Measurements from ENCODE around the gene CRY1.
"Not testable (repeated sequence)": the region's sequence is repeated elsewhere in the genome, so short reads cannot be mapped to it uniquely, and the experiment has no call there.

The CRY1 gene

DNA sequence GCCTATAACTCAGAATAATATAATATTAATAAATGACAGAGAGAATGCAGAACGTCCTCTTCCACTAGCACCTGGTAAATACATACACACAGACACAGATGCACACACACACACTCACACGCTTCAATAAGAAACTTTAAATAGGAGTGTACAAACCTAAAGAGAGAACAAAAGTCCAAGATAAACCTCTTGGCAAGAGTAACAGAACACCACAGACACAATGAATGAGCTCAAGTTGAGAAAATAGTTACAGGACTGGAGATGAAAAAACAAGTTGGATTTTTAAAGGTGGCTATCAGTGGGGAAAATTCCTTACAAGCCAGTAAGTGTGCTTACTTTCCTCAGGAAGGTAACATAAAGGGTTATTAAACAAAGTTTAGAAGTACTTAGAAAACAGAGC is 35.2 kb downstream of the CRY1 start:
- no peak for DNase-seq

DNA sequence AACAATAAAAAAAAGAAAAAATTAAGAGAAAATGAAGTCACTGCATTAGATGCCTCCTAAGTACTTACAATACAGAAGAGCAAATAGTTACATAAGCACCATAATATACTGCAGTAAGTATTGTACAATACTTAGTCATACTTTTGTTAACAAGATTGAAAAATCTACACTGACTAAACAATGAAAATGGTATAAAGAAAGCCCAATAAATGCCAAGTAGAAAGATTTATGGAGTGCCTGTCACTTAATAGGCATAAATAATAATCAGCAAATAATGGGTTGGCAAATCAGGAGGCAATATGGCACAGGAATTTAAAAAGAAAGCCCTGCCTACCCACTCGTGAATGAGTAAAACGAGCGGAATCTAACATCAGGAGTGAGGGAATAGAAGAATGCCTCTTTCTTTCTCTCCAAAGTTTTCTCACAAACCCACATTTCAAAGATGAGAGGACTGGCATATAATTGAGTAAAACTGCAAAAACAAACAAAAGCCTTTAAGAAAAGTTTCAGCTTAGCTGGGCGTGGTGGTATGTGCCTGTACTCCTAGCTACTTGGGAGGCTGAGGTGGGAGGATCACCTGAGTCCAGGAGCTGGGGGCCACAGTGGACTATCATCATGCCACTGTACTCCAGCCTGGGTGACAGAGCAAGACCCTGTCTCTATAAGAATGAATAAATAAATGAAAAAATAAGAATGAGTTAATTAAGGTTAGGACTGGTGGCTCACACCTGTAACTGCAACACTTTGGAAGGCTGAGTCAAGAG is 36.1 kb downstream of the CRY1 start:
- no peak for DNase-seq

DNA sequence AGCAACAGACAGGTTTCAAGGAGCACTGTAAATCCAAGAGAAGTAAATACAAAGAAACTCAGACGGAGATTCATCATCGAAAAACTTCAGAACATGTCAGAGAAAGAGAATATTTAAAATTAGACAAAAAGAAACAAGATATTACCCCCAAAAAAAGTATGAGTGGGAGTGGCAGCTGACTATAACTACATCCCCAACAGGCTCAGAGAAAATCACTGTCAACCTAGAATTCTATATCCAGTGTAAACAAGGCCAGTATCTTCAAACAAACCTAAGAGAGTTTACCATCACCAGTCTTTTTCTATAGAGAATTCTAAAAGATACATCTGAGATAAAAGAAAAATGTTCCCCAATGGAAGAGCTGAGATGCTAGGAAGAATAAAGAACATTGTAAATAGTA is 39.6 kb downstream of the CRY1 start:
- no peak for DNase-seq

DNA sequence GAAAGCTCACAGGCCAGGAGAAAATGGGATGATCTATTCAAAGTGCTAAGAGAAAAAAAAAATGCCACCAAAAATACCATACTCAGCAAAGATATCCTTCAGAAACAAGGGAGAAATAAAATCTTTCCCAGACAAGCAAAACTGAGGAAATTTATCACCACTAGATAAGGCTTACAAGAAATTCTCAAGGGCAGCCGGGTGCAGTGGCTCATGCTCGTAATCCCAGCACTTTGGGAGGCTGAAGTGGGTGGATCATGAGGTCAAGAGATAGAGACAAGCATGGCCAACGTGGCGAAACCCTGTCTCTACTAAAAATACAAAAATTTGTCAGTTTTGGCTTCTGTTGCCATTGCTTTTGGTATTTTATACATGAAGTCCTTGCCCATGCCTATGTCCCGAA is 48.2 kb downstream of the CRY1 start:
- DNase-seq: no peak

DNA sequence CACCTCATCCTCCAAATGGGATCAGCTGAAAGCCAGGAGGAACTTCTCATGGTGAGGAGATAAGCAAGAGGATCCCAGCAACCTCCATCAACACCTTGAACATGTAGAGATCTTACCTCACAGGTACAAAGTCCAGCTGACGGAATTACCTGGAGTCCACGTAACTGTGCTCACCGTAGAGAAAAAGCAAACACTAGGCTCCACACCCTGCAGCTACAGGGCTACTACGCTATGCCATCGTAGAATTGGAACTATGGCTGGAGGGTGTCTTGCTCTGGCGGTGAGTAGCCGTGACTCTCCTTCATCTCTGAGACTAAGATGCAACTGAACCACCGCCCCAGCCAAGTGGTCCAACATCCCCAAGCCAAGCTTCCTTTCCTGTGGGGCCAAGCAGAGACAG is 50.5 kb downstream of the CRY1 start:
- no peak for DNase-seq

DNA sequence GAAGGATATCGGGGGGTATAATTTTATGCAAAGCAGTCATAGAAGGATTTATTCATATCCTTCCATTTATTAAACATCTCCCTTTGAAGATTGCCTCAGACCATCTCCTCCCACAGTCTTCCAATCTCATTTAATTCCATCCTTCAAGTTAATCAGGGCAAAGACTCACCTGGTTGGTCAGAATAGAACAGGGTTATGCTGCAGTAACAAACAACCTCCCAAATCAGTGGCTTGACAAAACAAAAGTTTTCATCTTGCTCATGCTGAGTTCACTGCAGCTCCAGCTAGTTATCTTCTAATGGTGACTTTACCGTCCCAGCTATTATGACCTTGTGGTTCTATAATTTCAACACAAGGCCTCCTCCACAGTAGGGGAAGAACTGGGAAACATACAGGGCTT is 57.6 kb downstream of the CRY1 start:
- DNase-seq: no peak

DNA sequence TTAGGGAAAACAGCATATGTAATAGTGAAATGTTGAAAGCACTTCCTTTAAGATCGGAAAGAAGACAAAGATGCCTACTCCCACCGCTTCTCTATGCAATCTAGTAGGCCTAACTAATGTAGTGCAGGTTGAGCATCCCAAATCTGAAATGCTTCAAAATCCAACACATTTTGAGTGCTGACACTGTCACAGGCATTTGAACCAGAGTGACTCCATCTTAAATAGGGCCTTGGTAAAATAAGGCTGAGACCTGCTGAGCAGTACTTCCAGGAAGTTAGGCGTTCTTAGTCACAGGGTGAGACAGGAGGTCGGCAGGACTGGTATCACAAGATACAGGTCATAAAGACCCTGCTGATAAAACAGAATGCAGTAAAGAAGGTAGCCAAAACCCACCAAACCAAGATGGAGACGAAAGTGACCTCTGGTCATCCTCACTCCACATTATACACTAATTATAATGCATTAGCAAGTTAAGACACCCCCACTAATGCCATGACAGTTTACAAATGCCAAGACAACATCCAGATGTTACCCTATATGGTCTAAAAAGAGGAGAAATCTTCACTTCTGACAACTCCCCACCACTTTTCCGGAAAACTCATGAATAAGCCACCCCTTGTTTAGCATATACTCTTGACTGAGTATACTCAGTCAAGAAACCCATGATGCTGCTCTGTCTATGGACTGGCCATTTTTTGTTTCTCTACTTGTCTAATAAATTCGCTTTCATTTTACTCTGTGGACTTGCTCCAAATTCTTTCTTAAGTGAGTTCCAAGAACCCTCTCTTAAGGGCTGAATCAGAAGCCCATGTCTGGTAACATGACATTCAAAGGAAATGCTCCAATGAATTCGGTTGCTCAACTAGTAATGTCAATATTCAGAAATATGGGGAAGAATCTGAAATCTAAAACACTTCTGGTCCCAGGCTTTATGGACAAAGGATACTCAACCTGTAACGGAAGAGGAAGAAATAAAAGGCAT is 59.3 kb downstream of the CRY1 start:
- DNase-seq: no peak

DNA sequence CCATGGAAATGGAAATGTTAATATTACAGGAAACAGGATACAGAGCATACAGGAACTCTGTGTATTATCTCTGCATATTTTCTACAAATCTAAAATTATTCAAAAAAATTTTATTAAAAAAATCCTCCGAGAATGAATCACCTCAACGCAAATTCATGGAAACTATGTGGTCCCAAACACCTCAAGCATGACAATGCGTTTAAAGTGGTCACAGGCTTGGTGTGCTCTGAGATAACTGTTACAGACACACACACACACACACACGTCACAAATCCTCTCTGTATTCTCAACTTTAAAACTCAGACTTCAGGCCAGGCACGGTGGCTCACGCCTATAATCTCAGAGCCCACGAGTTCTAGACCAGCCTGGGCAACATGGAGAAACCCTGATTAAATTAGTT is 61.1 kb downstream of the CRY1 start:
- no peak for DNase-seq

DNA sequence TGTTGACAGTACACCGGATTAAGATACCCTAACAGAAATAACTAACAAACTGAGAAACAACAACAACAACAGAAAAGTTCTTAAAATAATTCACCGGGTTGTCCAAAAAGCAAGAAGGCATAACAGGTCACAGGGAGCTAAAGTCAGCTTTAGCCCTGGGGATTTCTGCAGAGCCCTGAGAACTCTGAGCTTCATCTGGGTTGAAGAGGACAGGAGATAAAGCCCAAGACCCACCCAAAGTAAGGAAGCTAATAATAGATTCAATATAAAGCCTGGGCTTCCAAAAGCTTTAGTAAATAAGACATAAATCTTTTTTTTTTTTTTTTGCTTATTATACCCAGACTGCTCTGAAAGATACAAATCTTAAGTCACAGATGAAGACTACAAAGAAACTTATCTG is 62.3 kb downstream of the CRY1 start:
- no peak for DNase-seq

DNA sequence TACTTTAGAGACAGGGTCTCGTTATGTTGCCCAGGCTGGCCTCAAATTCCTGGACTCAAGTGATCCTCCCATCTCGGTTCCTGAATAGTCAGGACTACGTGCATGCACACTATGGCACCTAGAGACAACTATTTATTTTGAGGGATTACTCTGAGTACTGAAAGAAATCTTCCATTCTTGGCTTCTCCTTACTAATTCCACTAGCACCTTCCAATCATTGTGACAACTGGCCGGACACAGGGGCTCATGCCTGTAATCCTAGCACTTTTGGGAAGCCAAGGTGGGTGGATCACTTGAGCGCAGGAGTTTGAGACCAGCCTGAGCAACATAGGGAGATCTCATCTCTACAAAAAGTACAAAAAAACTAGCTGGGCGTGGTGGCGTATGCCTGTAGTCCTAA is 64.3 kb downstream of the CRY1 start:
- no peak for DNase-seq

DNA sequence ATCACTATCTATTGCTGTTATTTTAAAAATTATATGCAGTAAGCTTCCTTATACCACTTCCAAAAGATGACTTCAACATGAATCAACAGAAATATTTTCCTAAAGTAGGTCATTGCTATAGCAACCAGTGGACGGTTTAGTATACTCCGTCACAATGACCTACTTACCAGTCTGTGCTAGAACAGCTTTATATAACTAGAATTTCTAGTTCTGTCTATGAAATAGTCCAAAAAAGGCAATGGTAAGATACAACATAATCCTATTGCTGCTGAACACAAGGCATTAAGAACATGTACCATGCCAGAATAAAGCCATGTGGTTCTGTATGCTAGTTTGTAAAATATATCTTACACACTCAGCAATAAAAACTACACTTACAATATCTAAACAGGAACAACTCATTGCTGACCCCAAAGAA is 65.7 kb downstream of the CRY1 start:
- DNase-seq: peak in 2 of 6 experiments; percentile 12 to 14

DNA sequence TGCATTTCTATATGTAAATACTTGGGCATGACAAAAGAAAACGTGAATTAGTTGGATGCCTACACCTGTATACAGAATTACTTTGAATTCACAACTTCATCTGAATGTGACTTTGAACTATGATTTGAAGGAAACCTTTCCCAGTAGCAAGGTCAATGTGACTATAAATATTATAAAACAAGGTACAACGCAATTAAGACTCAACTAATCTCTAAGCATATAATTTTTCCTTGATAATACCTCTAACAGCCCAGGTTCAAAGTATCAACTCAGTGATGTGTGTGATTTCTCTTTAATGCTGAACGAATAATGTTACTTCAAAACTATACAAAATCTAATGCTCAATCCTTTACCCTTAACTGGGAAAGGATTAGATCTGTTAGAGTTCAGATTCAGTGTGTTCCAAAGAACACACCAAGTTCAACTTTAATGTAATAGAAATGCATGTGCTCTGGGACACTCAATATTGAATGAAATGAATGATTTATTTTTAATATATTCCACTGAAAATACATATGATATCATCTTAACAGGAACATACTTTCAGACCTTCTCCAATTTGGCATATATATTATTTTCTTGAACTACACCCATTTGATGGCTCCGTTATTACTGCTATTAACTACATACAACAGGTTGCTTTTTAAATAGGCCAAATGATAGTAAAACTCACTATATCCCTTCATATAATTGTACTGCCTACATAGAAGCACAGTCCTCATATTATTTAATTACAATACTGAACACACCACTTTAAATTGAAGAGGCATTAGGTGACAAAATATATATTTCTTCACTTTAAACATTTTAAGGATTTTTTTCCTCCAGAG is 66.3 kb downstream of the CRY1 start:
- DNase-seq: no peak

DNA sequence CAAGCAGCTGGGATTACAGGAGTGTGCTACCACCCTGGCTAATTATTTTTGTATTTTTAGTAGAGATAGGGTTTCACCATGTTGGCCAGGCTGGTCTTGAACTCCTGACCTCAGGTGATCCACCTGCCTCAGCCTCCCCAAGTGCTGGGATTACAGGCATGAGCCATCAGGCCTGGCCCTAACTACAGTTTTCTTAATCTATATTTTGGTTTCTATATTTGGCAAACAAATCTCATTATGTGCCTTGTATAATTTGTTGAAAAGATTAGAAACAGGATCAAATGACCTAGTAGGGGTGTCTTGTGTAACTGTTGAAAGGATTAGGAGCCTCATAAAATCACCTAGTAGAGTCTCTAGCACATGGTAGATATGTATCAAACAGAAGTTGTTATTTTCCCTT is 67.0 kb downstream of the CRY1 start:
- DNase-seq: not testable (repeated sequence)

DNA sequence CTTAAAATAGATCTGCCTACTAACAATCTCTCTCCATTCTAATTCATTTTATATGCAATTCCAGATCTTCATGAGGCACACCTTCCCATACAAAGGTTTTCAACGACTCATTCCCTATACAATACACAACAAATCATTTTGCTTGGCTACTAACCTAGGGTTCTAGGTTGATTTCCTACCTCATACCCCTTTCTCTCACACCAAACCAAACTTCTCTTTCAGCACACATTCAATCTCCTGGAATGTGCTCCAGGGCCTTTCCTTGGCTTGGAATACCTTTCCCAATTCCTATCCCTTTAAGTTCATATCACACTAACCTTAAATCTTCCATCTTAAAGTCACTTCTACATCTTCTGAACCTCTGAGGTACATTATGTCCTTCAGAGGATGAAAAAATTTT is 67.7 kb downstream of the CRY1 start:
- no peak for DNase-seq

DNA sequence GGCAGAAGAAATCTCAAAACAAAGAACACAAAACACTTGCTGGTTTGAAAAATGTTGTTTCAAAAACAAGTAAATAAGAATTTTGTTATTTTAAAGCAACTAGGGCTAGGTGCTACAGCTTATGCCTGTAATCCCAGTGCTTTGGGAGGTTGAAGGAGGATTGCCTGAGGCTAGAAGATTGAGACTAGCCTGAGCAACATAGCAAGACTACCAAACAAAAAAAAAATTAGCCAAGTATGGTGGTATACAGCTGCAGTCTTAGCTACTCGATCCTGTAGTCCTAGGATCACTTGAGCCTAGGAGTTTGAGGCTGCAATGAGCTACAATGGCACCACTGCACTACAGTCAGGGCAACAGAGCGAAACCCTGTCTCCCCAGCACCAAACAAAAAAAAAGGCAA is 73.8 kb downstream of the CRY1 start:
- no peak for DNase-seq

DNA sequence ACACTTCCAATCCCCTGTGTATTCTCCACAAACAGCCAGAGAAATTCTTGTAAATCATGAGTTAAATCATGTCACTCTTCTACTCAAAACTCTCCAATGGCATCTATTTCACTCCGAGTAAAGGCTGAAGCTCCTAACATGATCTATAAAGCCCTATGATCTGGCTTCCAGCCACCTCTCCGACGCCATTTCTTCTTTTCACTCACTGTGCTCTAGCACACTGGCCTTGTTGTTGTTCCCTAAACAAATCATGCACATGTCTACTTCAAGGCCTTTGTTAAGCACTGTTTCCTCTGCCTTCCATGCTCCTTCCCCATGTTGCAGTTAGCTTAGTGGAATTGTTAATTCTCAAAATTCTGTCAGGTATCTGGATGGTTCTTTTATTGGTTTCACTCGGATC is 76.3 kb downstream of the CRY1 start:
- no peak for DNase-seq

DNA sequence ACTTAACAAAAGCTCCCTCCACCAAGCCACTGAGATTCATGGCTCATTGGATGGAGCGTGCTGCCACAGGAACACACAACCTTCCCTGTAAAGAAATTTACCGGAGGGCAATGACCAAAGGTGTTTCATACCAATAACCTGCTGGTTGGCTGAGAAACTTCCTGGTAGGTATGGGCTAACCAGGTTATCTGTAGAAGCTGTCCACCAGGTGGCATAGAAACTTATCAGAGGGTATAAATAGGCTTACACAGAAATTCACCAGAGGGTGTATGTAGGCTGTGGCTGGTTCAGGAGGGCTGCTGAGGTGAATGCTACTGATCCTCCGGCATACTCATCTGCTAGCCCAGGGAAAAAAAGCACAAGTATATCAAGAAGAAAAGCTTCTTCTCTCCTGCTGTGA is 79.3 kb downstream of the CRY1 start:
- DNase-seq: no peak

DNA sequence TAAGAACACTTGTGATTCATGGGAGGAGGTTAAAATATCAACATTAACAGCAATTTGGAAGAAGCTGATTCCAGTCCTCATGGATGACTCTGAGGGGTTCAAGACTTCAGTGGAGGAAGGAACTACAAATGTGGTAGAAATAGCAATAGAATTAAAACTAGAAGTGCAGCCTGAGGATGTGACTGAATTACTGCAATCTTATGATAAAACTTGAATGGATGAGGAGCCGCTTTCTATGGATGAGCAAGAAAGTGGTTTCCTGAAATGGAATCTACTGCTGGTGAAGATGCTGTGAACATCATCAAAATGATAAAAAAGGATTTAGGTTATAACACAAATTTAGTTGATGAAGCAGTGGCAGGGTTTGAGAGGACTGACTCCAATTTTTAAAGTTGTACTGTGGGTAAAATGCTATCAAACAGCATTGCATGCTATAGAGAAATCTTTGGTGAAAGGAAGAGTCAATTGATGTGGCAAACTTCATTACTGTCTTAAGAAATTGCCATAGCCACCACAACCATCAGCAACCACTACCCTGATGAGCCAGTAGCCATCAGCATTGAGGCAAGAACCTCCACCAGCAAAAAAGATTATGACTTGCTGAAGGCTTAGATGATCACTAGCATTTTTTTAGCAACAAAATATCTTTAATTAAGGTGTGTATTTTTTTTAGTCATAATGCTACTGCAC is 80.5 kb downstream of the CRY1 start:
- DNase-seq: no peak

DNA sequence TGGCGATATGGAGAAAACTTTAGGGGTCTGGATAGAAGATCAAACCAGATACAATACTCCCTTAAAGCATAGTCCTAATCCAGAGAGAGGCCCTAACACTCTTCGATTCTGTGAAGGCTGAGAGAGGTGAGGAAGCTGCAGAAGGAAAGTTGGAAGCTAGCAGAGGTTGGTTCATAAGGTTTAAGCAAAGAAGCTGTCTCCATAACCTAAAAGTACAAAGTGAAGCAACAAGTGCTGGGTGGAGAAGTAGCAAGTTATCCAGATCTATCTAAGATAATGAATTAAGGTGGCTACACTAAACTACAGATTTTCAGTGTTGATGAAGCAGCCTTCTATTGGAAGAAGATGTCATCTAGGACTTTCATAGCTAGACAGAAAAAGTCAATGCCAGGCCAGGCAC is 81.8 kb downstream of the CRY1 start:
- DNase-seq: no peak

DNA sequence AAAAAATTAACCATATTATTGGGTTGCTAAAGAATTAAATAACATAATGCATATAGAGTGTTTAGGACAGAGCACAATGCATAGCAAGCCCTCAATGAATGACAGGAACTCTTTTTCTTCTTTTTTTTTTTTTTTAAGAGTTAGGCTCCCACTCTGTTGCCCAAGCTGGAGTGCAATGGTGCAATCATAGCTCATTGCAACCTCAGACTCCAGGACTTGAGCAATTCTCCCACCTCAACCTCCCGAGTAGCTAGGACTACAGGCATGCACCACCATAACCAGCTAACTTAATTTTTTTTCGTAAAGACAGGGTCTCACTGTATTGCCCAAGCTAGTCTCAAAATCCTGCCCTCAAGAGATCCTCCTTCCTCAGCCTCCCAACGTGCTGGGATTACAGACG is 85.9 kb downstream of the CRY1 start:
- DNase-seq: no peak

DNA sequence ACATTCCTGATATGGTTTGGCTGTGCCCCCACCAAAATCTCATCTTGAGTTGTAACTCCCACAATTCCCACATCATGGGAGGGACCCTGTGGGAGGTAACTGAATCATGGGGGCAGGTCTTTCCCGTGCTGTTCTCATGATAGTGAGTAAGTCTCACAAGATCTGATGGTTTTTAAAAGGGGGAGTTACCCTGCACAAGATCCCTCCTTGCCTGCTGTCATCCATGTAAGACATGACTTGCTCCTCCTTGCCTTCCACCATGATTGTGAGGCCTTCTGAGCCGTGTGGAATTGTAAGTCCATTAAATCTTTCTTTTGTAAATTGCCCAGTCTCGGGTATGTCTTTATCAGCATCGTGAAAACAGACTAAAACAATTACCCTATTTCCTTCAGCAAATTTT is 90.7 kb downstream of the CRY1 start:
- DNase-seq: not testable (repeated sequence)

DNA sequence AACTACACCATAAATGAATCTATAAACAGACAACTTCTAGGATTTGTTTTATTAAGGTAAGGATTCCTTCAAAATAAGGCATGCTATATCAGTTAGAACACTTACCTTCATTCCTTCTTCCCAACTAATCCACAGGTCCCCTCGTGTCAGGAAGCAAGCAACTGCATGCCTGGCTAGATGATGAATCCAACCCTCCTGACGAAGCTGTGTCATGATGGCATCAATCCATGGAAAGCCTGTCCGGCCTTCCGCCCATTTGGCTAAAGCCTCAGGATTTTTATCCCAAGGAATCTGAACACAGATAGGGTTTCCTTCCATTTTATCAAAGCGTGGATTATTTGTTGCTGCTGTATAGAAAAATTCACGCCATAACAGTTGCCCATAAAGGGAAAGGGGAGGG is 93.9 kb downstream of the CRY1 start:
- DNase-seq: no peak

DNA sequence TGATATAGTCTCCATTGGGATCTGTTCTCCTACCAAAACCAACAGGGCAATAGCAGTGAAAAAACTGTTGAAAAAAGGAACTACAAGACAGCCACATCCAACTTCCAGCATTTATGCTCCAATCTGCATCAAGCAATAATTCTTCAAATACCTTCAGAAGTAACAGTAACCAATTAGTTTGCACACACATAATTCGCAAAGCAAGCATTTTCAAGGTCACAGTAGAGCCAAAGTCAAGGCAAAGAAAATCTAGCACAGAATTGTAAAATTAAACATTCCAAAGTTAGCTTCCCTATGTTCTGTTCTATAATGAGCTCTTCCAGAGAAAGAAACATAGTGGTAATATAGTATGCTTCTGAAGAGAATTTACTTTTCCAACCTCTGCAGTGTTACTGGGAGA is 95.4 kb downstream of the CRY1 start:
- DNase-seq: no peak
